ENCODE results near the gene LRMDA. TPM values are rescaled to one million over a fixed set of nuclear protein-coding genes. Genes with fewer than 3 reads are reported as not detected.

The LRMDA gene
- total RNA-seq, 1 donor from 2014 or later = 7.3 TPM

DNA sequence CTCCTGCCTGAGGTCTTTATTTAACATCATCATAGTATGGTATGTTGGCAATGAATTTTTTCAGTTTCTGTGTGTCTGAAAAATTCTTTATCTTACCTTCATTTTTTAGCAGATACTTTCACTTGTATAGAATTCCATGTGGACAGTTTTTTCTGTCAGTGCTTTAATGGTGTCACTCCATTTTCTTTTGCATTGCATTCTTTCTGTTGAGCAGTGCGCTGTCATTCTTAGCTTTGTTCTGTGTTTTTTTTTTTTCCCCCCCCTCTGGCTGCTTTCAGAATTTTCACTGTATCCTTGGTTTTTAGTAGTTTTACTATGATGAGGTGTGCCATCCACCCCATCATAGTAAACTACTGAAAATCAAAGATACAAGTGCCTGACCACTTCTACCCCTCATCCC, 120.7 kb downstream of the LRMDA start:
- Histone ChIP-seq H3K36me3 (ENCODE audit: control insufficient read depth in 3 of 3, insufficient read depth in 3 of 3, low read length in 3 of 3) (no peaks in the 10 kb centered on the region), H3K27ac (ENCODE audit: low read depth, low read length) (no peak overlapping the region), H3K4me3 (ENCODE audit: low read length in 3 of 3) (no peak overlapping the region)

DNA sequence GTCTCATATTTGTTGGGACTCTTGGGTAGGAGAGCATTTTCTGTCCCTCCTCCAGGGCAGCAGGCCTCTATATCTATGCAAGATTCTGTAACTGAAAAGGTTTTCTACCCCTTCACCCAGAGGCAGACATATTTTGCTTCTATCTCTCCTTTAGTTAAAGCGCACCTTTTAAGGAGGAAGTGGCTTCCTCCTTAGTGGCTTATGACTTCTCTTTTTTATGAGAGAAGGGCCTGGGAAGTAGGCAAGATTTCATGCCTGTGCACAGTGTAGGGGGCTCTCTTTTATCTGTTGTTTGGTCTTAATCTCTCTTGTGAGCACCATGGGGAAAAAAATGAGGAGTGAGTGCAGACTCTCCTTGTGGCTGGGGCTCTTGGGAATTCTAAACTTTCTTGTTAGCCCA, 122.1 kb downstream of the LRMDA start:
- no peaks in the 10 kb centered on the region for H3K27me3 ChIP-seq (ENCODE audit: control insufficient read depth in 3 of 3, insufficient read depth in 3 of 3, low read length in 3 of 3)
- no peak overlapping the region for H3K4me3 ChIP-seq (ENCODE audit: low read length in 3 of 3)
- no peak overlapping the region for H3K9ac ChIP-seq (ENCODE audit: low read depth in 1 of 3, low read length in 3 of 3)
- H3K9me3 ChIP-seq (ENCODE audit: control insufficient read depth in 3 of 3, low read length in 3 of 3) = no peaks in the 10 kb centered on the region
- H3K4me1 ChIP-seq (ENCODE audit: control insufficient read depth in 3 of 3, insufficient read depth in 3 of 3, low read length in 3 of 3) = no peaks in the 10 kb centered on the region
- peaks cover 0 to 3% (median 0%) of the 10 kb centered on the region in 3 donors for H3K36me3 ChIP-seq (ENCODE audit: control insufficient read depth in 3 of 3, insufficient read depth in 3 of 3, low read length in 3 of 3)
- H3K27ac ChIP-seq (ENCODE audit: low read depth, low read length) = no peak overlapping the region

More for the DNA sequence above, 120.7 kb downstream of the LRMDA start:
- peaks cover 0 to 2% (median 0%) of the 10 kb centered on the region in 3 donors for H3K4me1 ChIP-seq (ENCODE audit: control insufficient read depth in 3 of 3, insufficient read depth in 3 of 3, low read length in 3 of 3)
- no peak overlapping the region for H3K9ac ChIP-seq (ENCODE audit: low read depth in 1 of 3, low read length in 3 of 3)
- H3K27me3 ChIP-seq (ENCODE audit: control insufficient read depth in 3 of 3, insufficient read depth in 3 of 3, low read length in 3 of 3) = no peaks in the 10 kb centered on the region
- H3K9me3 ChIP-seq (ENCODE audit: control insufficient read depth in 3 of 3, low read length in 3 of 3) = no peaks in the 10 kb centered on the region

DNA sequence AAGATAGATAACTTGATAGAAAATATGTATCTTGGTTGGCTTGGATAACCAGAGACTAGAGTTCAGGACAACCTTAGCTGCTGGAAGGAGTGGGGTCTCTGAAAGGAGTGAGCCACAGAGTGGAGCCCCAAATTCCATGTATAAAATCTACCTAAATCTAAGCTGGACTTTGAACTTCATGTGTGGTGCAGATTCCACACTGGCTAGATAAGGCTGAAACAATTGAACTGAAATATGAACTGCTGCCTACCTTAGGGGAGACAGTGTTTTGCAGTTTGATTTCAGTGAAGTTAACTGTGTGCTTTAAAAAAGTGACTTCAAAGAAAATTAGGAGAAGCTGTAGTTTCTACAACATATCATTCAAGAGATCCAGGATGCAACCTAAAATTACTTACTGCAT, 123.9 kb downstream of the LRMDA start:
- no peak overlapping the region for H3K9ac ChIP-seq (ENCODE audit: low read depth in 1 of 3, low read length in 3 of 3)
- no peaks in the 10 kb centered on the region for H3K4me1 ChIP-seq (ENCODE audit: control insufficient read depth in 3 of 3, insufficient read depth in 3 of 3, low read length in 3 of 3)
- H3K27ac ChIP-seq (ENCODE audit: low read depth, low read length) = no peak overlapping the region
- no peaks in the 10 kb centered on the region for H3K9me3 ChIP-seq (ENCODE audit: control insufficient read depth in 3 of 3, low read length in 3 of 3)
- H3K27me3 ChIP-seq (ENCODE audit: control insufficient read depth in 3 of 3, insufficient read depth in 3 of 3, low read length in 3 of 3) = no peaks in the 10 kb centered on the region
- peaks cover 0 to 3% (median 0%) of the 10 kb centered on the region in 3 donors for H3K36me3 ChIP-seq (ENCODE audit: control insufficient read depth in 3 of 3, insufficient read depth in 3 of 3, low read length in 3 of 3)
- no peak overlapping the region for H3K4me3 ChIP-seq (ENCODE audit: low read length in 3 of 3)

DNA sequence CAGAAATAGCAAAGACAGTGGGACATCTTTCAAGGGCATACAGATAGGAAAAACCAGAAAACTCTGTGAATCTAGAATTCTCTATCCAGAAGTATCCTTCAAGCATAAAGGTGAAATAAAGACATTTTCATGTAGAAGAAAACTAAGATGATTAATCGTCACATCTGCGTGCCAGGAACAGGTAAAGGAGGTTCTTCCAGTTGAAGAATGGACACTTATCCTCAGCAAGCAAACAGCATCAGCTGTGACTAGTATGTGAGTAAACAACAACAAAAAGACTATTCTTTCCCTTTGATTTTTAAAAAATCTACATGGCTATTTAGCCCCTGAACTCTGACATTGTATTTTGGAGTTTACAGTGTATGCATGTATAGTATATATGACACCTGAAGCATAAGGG, 124.9 kb downstream of the LRMDA start:
- Histone ChIP-seq H3K27me3 (ENCODE audit: control insufficient read depth in 3 of 3, insufficient read depth in 3 of 3, low read length in 3 of 3) (no peaks in the 10 kb centered on the region), H3K9ac (ENCODE audit: low read depth in 1 of 3, low read length in 3 of 3) (no peak overlapping the region), H3K4me1 (ENCODE audit: control insufficient read depth in 3 of 3, insufficient read depth in 3 of 3, low read length in 3 of 3) (no peaks in the 10 kb centered on the region), H3K9me3 (ENCODE audit: control insufficient read depth in 3 of 3, low read length in 3 of 3) (no peaks in the 10 kb centered on the region), H3K36me3 (ENCODE audit: control insufficient read depth in 3 of 3, insufficient read depth in 3 of 3, low read length in 3 of 3) (peaks cover 0 to 3% (median 0%) of the 10 kb centered on the region in 3 donors), H3K27ac (ENCODE audit: low read depth, low read length) (no peak overlapping the region), H3K4me3 (ENCODE audit: low read length in 3 of 3) (no peak overlapping the region)

DNA sequence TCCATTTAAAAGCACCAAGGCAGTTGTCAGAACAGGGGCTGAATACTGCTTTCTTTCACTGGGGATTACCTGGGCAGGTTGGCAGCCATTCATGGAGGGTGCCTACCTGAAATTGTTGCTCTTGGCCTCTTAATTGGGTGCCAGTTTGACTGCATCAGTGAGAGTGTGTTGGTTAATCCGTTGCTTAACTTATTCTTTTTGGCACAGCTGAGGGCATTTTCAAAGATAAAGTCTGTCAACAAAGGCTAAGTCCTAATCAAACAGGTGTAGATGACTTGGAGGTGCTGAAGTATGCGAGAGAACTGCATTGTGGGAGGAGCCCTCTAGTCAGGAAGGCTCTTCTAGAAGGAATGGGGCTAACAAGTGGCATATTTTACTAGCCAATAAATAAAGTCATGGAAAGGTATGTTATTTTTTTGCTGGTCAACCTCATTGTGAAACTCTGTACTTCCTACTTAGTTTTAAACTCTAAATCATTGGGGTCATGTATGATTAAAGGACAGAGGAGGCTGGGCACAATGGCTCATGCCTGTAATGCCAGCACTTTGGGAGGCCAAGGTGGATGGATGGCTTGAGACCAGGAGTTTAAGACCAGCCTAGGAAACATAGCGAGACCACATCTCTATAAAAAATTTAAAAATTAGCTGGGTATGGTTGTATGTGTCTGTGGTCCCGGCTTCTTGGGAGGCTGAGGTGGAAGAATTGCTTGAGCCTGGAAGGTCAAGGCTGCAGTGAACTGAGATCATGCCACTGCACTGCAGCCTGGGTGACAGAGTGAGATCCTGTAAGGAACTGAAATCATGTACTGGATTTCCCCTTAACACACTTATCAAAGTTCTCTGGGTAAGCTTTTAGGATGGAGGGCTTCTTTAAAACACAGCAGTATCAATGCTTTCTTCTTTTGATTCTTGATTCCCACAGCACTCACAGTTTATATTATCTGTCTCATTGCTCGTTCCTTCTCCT, 134.1 kb downstream of the LRMDA start:
- no peaks in the 10 kb centered on the region for H3K9me3 ChIP-seq (ENCODE audit: control insufficient read depth in 3 of 3, low read length in 3 of 3)
- no peak overlapping the region for H3K4me3 ChIP-seq (ENCODE audit: low read length in 3 of 3)
- H3K27me3 ChIP-seq (ENCODE audit: control insufficient read depth in 3 of 3, insufficient read depth in 3 of 3, low read length in 3 of 3) = no peaks in the 10 kb centered on the region
- H3K27ac ChIP-seq (ENCODE audit: low read depth, low read length) = no peak overlapping the region
- no peaks in the 10 kb centered on the region for H3K4me1 ChIP-seq (ENCODE audit: control insufficient read depth in 3 of 3, insufficient read depth in 3 of 3, low read length in 3 of 3)
- no peak overlapping the region for H3K9ac ChIP-seq (ENCODE audit: low read depth in 1 of 3, low read length in 3 of 3)
- no peaks in the 10 kb centered on the region for H3K36me3 ChIP-seq (ENCODE audit: control insufficient read depth in 3 of 3, insufficient read depth in 3 of 3, low read length in 3 of 3)

DNA sequence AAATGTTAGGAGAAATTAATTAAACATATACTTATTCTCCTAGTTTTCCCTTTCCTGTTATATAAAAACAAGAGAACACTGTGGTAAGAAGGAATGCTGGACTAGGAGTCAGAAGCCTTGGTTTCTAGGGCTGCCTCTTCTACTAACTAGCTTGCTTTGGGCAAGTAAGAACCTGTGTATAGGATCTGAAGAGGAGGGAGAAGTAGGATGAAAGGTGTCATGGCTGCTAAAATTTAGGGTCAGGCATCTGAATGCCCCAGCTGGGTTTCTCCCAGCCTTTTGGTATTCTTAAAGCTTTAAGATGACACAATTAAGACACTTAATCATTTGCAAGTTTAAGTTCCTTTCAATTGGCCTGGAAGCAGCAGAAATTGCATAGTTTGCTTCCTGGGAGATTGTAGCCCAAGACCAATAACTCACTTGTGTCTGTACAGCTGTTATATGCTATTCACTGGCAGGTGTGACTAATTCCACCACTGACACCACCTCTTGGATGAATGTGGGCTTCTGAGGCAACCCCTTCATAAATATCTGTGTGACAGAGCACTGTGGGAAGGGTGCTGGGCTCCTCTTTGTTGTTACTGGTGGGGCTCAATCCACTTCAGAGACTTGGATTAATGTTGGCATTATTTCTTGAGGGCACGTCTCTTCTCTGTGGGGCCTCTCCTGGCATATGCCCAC, 137.2 kb downstream of the LRMDA start:
- Histone ChIP-seq H3K4me1 (ENCODE audit: control insufficient read depth in 3 of 3, insufficient read depth in 3 of 3, low read length in 3 of 3) (no peaks in the 10 kb centered on the region), H3K27ac (ENCODE audit: low read depth, low read length) (no peak overlapping the region), H3K36me3 (ENCODE audit: control insufficient read depth in 3 of 3, insufficient read depth in 3 of 3, low read length in 3 of 3) (no peaks in the 10 kb centered on the region), H3K27me3 (ENCODE audit: control insufficient read depth in 3 of 3, insufficient read depth in 3 of 3, low read length in 3 of 3) (no peaks in the 10 kb centered on the region), H3K9me3 (ENCODE audit: control insufficient read depth in 3 of 3, low read length in 3 of 3) (peaks cover 3 to 11% (median 3%) of the 10 kb centered on the region in 3 donors), H3K9ac (ENCODE audit: low read depth in 1 of 3, low read length in 3 of 3) (no peak overlapping the region), H3K4me3 (ENCODE audit: low read length in 3 of 3) (no peak overlapping the region)

DNA sequence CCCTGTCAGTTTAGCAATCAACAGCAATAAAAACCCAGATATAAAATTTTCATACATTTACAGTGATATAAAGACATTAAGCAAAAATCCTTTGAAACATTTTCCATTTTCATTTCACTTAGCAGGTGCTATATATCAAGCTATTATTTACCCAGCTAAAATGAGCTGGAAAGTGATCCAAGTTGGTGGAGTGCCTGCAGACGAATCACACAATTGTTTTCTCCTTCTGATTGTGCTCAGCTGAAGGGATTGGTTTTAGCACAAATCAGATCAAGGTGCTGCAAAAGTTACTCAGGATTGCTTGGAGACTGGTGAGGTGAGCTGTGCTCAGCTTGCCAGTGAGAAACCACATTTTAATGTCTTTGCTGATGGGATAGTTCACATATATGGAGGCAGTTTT, 138.1 kb downstream of the LRMDA start:
- no peaks in the 10 kb centered on the region for H3K36me3 ChIP-seq (ENCODE audit: control insufficient read depth in 3 of 3, insufficient read depth in 3 of 3, low read length in 3 of 3)

DNA sequence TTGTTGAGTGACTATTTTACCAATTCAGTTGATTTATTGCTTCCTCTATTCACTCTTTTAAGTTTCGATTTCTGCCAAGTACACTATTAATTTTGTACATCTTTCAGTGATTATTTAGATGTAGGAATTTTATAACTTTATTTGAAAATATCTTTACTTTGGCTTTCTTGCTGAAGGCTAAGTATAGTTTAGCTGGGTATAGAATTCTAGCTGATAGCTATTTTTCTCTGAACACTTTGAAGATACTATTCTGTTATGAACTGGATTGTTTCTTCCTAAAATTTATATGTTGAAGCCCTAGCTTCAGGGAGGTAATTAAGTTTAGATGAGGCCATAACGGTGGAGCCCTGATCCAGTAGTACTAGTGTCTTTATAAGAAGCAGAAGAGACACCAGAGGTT, 141.1 kb downstream of the LRMDA start:
- no peaks in the 10 kb centered on the region for H3K36me3 ChIP-seq (ENCODE audit: control insufficient read depth in 3 of 3, insufficient read depth in 3 of 3, low read length in 3 of 3)
- no peak overlapping the region for H3K4me3 ChIP-seq (ENCODE audit: low read length in 3 of 3)
- H3K4me1 ChIP-seq (ENCODE audit: control insufficient read depth in 3 of 3, insufficient read depth in 3 of 3, low read length in 3 of 3) = no peaks in the 10 kb centered on the region
- no peak overlapping the region for H3K9ac ChIP-seq (ENCODE audit: low read depth in 1 of 3, low read length in 3 of 3)
- peaks cover 3 to 14% (median 5%) of the 10 kb centered on the region in 3 donors for H3K9me3 ChIP-seq (ENCODE audit: control insufficient read depth in 3 of 3, low read length in 3 of 3)
- H3K27me3 ChIP-seq (ENCODE audit: control insufficient read depth in 3 of 3, insufficient read depth in 3 of 3, low read length in 3 of 3) = no peaks in the 10 kb centered on the region
- no peak overlapping the region for H3K27ac ChIP-seq (ENCODE audit: low read depth, low read length)

More for the DNA sequence above, 138.1 kb downstream of the LRMDA start:
- Histone ChIP-seq H3K4me3 (ENCODE audit: low read length in 3 of 3) (no peak overlapping the region), H3K9ac (ENCODE audit: low read depth in 1 of 3, low read length in 3 of 3) (no peak overlapping the region), H3K4me1 (ENCODE audit: control insufficient read depth in 3 of 3, insufficient read depth in 3 of 3, low read length in 3 of 3) (no peaks in the 10 kb centered on the region), H3K27me3 (ENCODE audit: control insufficient read depth in 3 of 3, insufficient read depth in 3 of 3, low read length in 3 of 3) (no peaks in the 10 kb centered on the region), H3K9me3 (ENCODE audit: control insufficient read depth in 3 of 3, low read length in 3 of 3) (peaks cover 3 to 14% (median 5%) of the 10 kb centered on the region in 3 donors), H3K27ac (ENCODE audit: low read depth, low read length) (no peak overlapping the region)

DNA sequence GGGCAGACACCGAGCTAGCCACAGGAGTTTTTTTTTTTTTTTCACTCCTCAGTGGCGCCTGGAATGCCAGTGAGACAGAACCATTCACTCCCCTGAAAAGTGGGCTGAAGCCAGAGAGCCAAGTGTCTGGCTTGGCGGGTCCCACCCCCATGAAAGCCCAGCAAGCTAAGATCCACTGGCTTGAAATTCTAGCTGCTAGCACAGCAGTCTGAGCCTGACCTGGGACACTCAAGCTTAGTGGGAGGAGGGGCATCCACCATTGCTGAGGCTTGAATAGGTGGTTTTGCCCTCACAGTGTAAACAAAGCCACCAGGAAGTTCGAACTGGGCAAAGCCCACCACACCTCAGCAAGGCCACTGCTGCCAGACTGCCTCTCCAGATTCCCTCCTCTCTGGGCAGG, 144.5 kb downstream of the LRMDA start:
- H3K4me1 ChIP-seq (ENCODE audit: control insufficient read depth in 3 of 3, insufficient read depth in 3 of 3, low read length in 3 of 3) = no peaks in the 10 kb centered on the region
- H3K36me3 ChIP-seq (ENCODE audit: control insufficient read depth in 3 of 3, insufficient read depth in 3 of 3, low read length in 3 of 3) = no peaks in the 10 kb centered on the region
- peaks cover 3 to 17% (median 4%) of the 10 kb centered on the region in 3 donors for H3K9me3 ChIP-seq (ENCODE audit: control insufficient read depth in 3 of 3, low read length in 3 of 3)
- no peak overlapping the region for H3K9ac ChIP-seq (ENCODE audit: low read depth in 1 of 3, low read length in 3 of 3)
- no peak overlapping the region for H3K27ac ChIP-seq (ENCODE audit: low read depth, low read length)
- H3K4me3 ChIP-seq (ENCODE audit: low read length in 3 of 3) = no peak overlapping the region
- H3K27me3 ChIP-seq (ENCODE audit: control insufficient read depth in 3 of 3, insufficient read depth in 3 of 3, low read length in 3 of 3) = no peaks in the 10 kb centered on the region

DNA sequence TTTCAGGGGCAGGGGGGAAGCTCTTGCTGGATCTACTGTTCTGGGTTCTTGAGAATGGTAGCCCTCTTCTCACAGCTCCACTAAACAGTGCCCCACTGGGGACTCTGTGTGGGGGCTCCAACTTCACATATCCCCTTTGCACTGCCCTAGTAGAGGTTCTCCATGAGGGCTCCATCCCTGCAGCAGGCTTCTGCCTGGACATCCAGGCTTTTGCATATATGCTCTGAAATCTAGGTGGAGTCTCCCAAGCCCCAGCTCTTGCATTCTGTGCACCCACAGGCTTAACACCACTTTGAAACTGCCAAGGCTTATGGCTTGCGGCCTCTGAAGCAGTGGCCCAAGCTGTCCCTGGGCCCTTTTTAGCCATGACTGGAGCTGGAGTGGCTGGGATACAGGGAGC, 150.7 kb downstream of the LRMDA start:
- H3K9ac ChIP-seq (ENCODE audit: low read depth in 1 of 3, low read length in 3 of 3) = no peak overlapping the region
- H3K4me3 ChIP-seq (ENCODE audit: low read length in 3 of 3) = no peak overlapping the region
- no peaks in the 10 kb centered on the region for H3K36me3 ChIP-seq (ENCODE audit: control insufficient read depth in 3 of 3, insufficient read depth in 3 of 3, low read length in 3 of 3)
- H3K27me3 ChIP-seq (ENCODE audit: control insufficient read depth in 3 of 3, insufficient read depth in 3 of 3, low read length in 3 of 3) = no peaks in the 10 kb centered on the region
- H3K27ac ChIP-seq (ENCODE audit: low read depth, low read length) = no peak overlapping the region
- H3K9me3 ChIP-seq (ENCODE audit: control insufficient read depth in 3 of 3, low read length in 3 of 3) = peaks cover 2 to 5% (median 3%) of the 10 kb centered on the region in 3 donors
- H3K4me1 ChIP-seq (ENCODE audit: control insufficient read depth in 3 of 3, insufficient read depth in 3 of 3, low read length in 3 of 3) = no peaks in the 10 kb centered on the region
